Measurements from ENCODE around the gene FAM83F.

Gene FAM83F

GRCh38 chr22:40001106-40001505 lies 6.4 kb downstream of the FAM83F start:
- peak overlapping the region; percentile 23 for H3K4me3 Mint-ChIP-seq
- no peaks in the 10 kb centered on the region for H3K9me3 Mint-ChIP-seq
- H3K4me1 Mint-ChIP-seq: peaks cover 97% of the 10 kb centered on the region
- H3K27me3 Mint-ChIP-seq (ENCODE audit: low read depth, poor library complexity): peaks cover 22% of the 10 kb centered on the region
- DNase-seq: no peak
- no peak overlapping the region for H3K27ac Mint-ChIP-seq
- TF ChIP-seq CTCF (IDR thresholded peaks at IDR 0.05): no peak
- H3K36me3 Mint-ChIP-seq (ENCODE audit: low read depth): no peaks in the 10 kb centered on the region

GRCh38 chr22:40001800-40002577 lies 7.2 kb downstream of the FAM83F start:
- H3K27ac Mint-ChIP-seq: peak overlapping the region; percentile 59
- TF ChIP-seq CTCF (IDR thresholded peaks at IDR 0.05): no peak
- H3K36me3 Mint-ChIP-seq (ENCODE audit: low read depth): no peaks in the 10 kb centered on the region
- peaks cover 13% of the 10 kb centered on the region for H3K27me3 Mint-ChIP-seq (ENCODE audit: low read depth, poor library complexity)
- peak overlapping the region; percentile 44 for H3K4me3 Mint-ChIP-seq
- no peak for DNase-seq
- H3K9me3 Mint-ChIP-seq: no peaks in the 10 kb centered on the region
- H3K4me1 Mint-ChIP-seq: peaks cover 97% of the 10 kb centered on the region

GRCh38 chr22:40002935-40003715 lies 8.4 kb downstream of the FAM83F start:
- Mint-ChIP-seq H3K4me3 (no peak overlapping the region), H3K27ac (no peak overlapping the region), H3K36me3 (ENCODE audit: low read depth) (no peaks in the 10 kb centered on the region), H3K27me3 (ENCODE audit: low read depth, poor library complexity) (peaks cover 12% of the 10 kb centered on the region), H3K4me1 (peaks cover 95% of the 10 kb centered on the region), H3K9me3 (no peaks in the 10 kb centered on the region)
- TF ChIP-seq CTCF (IDR thresholded peaks at IDR 0.05): no peak
- DNase-seq: no peak

- Mint-ChIP-seq H3K4me3 (peak overlapping the region; percentile 17), H3K4me1 (peaks cover 95% of the 10 kb centered on the region), H3K9me3 (no peaks in the 10 kb centered on the region), H3K36me3 (ENCODE audit: low read depth) (no peaks in the 10 kb centered on the region), H3K27ac (no peak overlapping the region), H3K27me3 (ENCODE audit: low read depth, poor library complexity) (peaks cover 14% of the 10 kb centered on the region)
- no peak for TF ChIP-seq CTCF (IDR thresholded peaks at IDR 0.05)
- no peak for DNase-seq
These were observed 10.1 kb downstream of the FAM83F start for GRCh38 chr22:40004836-40005235.

GRCh38 chr22:40006641-40007040 lies 11.9 kb downstream of the FAM83F start:
- peaks cover 15% of the 10 kb centered on the region for H3K27me3 Mint-ChIP-seq (ENCODE audit: low read depth, poor library complexity)
- peak overlapping the region; percentile 95 for H3K27ac Mint-ChIP-seq
- no peak overlapping the region for H3K4me3 Mint-ChIP-seq

More at GRCh38 chr22:40006641-40007040, 11.9 kb downstream of the FAM83F start:
- H3K4me1 Mint-ChIP-seq: peaks cover 92% of the 10 kb centered on the region
- no peak for TF ChIP-seq CTCF (IDR thresholded peaks at IDR 0.05)
- DNase-seq: no peak
- no peaks in the 10 kb centered on the region for H3K9me3 Mint-ChIP-seq
- no peaks in the 10 kb centered on the region for H3K36me3 Mint-ChIP-seq (ENCODE audit: low read depth)

Data from nephron progenitor cell (in vitro differentiated cells).